ENCODE measurements around the gene ANGPTL7.

DNA sequence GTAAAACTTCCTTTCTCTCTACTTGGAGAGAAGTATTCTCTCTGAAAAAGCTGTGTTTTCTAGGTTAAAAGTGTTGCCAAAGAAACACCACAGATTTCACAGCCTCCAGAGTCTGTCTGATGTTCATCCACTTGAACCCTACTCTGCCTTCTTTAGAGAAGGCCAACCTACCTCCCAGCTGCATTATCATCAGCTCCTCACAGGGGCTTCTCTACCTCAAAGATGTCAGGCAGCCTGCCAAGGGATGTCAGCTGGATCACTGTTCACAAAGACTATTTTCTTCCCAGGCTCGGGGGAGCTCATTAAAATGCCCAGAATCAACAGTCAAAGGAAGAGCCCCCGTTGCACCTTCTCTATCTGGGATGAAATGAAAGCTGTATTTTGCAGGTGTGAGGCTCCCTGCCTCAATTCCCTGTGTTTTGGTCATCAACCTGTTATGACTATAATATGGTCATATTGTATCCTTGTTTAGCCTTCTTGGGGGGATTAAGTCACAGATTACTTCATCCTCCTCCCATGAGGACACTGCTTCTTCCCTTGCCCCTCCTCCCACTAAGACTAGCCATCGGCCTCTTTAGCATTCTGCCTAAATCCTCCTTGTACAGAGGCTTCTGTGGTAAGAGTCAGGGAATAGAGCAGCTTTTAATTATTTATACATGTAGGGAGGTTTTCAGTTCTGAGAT is 25.7 kb downstream of the ANGPTL7 start:
- TF ChIP-seq CTCF (IDR thresholded peaks at IDR 0.05) (no peak), POLR2A (IDR thresholded peaks at IDR 0.05) (no peak)
